Activated CD4-positive, alpha-beta T cell treated with anti-CD3 and anti-CD28 coated beads for 24 hours (primary cell): ENCODE data around the gene SPDYC.
"Not testable (repeated sequence)": the region's sequence is repeated elsewhere in the genome, so short reads cannot be mapped to it uniquely, and the experiment has no call there.

ENCODE experiments used
- DNase-seq, 2 donors: peaks; one replicate each; pipeline ENCODE4 v3.0.0-alpha.2; 2020; ENCODE audit warnings: low read depth in 2 of 2

SPDYC gene

GRCh38 chr11:65169164-65169641, 830 bp upstream of the SPDYC start:
- DNase-seq = no peak

- DNase-seq = no peak
These were observed 2.6 kb downstream of the SPDYC start for GRCh38 chr11:65172600-65172999.

GRCh38 chr11:65174571-65175010, 4.6 kb downstream of the SPDYC start:
- DNase-seq = not testable (repeated sequence)

GRCh38 chr11:65180877-65181568, 11.0 kb downstream of the SPDYC start:
- peak; percentile 16 to 46 for DNase-seq

GRCh38 chr11:65181569-65182257, 11.7 kb downstream of the SPDYC start, which contains the start of gene CAPN1:
Gene CAPN1 (plus strand): TSS chr11:65181928. CDS start chr11:65182702, 774 bp downstream.
- peak; percentile 69 to 70 for DNase-seq

- no peak for DNase-seq
These were observed 12.5 kb downstream of the SPDYC start for GRCh38 chr11:65182258-65183170.

GRCh38 chr11:65183201-65183891, 13.3 kb downstream of the SPDYC start:
- DNase-seq = no peak

GRCh38 chr11:65184146-65184545, 14.1 kb downstream of the SPDYC start:
- DNase-seq = no peak

GRCh38 chr11:65185171-65185570, 15.1 kb downstream of the SPDYC start:
- DNase-seq = no peak

- DNase-seq = no peak
These were observed 15.9 kb downstream of the SPDYC start for GRCh38 chr11:65185869-65186341.

GRCh38 chr11:65186701-65187100, 16.7 kb downstream of the SPDYC start:
- DNase-seq = no peak

GRCh38 chr11:65187146-65187675, 17.2 kb downstream of the SPDYC start:
- DNase-seq = no peak

- DNase-seq = no peak
These were observed 18.0 kb downstream of the SPDYC start for GRCh38 chr11:65187971-65188461.

GRCh38 chr11:65188486-65188885, 18.5 kb downstream of the SPDYC start:
- DNase-seq = no peak

- DNase-seq = no peak
These were observed 19.2 kb downstream of the SPDYC start for GRCh38 chr11:65189191-65189590.

- no peak for DNase-seq
These were observed 24.5 kb downstream of the SPDYC start for GRCh38 chr11:65194564-65194963.

GRCh38 chr11:65204143-65204542, 34.1 kb downstream of the SPDYC start:
- no peak for DNase-seq

GRCh38 chr11:65204646-65205601, 34.9 kb downstream of the SPDYC start:
- peak in 1 of 2 donors; percentile 33 for DNase-seq

GRCh38 chr11:65205602-65205967, 35.6 kb downstream of the SPDYC start:
- DNase-seq = no peak

GRCh38 chr11:65206441-65206841, 36.4 kb downstream of the SPDYC start:
- DNase-seq = no peak
